ENCODE results near the gene IMMP2L.

The IMMP2L gene

DNA sequence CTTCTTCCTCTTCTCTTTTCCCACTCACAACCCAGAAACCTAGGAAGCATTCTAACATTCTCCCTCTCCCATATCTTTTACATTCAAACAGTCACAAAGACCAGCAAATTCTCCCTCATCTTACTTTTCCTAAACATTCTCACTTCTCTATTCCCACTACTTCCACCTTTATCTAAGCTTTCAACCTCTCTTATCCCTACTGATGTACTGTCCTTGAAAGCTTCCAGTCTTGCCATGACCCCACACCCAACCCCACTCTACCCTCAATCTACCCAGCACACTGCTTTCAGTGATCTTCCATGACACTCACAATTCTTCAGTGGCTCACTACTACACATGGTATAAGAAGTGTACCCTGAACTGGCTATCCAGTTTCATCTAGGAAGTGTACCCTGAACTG lies 5.3 kb downstream of the IMMP2L start:
- DNase-seq (ENCODE audit: low read depth): no peak

DNA sequence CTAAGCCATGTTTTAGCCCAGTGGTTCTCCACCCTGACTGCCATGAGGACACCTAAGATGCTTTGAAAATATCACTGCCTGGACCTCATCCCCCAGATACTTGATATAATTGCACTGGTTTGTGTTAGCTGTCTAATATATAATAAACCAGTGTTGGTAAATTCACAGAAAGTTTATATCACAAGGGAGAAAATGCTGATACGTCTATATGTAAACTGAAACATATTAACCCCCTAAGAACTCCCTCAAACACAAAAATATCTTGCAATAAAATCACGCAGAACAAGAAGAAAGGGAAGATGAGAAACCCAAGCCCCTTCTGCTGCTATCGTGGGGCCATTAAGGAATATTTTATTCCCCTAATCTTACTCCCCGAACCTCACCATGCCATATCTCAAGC lies 8.2 kb downstream of the IMMP2L start:
- DNase-seq (ENCODE audit: low read depth): no peak

DNA sequence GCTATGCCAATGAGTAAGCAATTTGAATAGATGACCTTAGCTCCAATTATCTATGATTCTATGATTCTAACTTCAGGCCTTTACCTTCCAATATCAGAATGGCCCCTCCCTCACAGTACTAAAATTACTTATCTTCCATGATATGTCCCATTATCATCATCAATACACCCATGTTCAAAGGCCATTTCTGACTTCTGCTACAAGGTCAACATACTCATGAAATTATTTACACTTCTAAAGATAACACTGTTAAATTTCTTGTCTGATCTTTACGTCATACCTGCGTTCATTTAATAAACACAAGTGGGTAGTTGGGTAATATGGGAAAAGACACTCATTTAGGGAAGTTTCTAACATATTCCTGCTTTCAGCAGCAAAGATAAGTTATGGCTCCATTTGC lies 21.2 kb downstream of the IMMP2L start:
- DNase-seq (ENCODE audit: low read depth): no peak

DNA sequence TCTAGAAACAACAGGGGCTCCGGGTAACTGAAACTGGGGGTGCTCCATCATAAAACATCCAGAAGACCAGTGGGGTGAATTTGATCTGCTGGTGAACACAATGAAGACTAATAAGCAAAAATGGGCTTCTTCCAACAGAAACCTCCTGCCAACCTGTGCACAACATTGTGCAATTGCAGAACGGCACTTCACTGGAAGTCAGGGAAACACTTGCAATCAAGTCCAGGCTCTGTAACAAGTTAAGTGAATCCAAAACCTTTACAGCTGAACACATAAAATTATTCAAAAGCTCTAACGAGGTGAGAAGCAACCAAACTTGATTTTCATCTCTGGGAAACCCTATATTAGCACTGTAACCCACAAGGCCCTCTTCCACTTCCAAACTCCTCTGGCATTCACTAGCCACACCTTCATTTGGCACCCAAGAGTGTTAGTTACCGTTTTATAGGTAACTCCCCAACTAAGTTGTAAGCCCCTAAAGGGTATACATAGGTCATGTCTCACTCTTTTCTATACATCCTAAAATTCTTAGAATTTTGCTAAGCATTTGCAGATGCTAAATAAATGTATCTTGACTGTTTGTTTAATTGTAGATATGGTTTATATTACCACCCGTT lies 22.0 kb downstream of the IMMP2L start:
- DNase-seq (ENCODE audit: low read depth): no peak

DNA sequence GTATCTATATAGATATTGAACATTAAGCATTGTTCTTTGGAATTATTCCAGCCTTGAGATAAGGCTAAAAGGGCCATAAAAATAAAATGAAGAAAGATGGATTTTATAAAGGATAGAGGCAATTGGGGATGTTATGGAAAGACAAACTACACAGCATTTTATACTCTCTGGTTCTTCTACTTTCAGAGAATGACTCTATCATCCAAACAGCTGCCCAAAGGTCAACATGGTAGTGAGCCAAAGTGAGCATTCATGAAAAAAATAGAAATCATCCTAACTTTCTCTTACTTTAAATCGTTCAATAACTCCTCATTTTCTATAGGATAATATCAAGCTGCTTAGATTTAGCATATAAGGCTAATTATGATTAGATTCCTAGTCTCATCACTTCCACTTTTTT lies 25.2 kb downstream of the IMMP2L start:
- DNase-seq (ENCODE audit: low read depth): no peak

DNA sequence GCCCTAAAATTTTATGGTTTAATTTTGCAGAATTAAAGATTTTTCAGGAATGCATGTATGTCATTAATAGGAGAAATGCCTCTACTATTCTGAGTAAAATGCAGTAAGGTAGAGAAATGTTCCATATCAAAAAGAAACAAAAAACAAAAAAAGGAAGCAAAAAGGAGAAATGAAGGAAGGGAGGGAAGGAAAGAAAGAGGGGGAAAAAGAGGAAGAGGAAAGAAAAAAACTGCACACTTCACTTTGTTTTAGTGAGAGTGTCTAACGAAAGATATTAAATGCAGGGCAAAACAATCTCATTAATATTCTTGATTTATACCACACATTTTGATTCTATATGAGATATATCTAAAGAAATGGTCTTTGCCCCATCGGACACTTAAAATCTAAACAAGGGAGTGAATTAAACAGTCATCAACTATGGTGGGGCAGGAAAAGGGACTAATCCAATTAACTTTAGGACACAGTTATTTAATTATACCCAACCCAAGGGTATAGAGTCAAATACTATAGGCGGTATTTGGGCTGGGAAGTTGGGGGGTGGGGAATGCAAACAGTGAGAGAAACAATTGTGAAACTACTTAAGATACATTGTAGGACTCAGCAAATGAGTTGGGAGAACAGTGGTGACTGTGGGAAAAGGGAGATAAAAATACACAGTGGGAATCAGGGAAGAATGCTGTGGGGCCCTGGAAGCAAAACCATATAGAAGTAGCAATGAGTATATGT lies 27.0 kb downstream of the IMMP2L start:
- no peak for DNase-seq (ENCODE audit: low read depth)

DNA sequence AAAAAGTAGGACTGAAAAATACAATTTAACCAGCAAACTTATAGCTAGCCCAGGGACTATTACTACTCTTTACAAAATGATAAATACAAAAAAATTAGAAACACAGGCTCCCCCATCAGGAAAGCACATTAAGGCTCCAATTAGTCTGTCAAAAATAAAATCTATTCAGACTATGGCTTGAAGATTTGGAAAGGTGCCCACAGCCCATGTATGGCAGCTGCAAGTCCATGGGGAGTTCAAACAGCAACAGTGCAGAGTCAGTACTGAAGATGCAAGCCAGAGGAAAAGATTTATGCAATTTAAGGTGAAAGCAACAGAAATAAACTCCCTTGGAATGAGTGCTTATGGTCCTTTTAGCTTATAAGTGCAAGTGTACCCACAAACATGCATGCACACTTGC lies 29.7 kb downstream of the IMMP2L start:
- DNase-seq (ENCODE audit: low read depth): peak; percentile 3

DNA sequence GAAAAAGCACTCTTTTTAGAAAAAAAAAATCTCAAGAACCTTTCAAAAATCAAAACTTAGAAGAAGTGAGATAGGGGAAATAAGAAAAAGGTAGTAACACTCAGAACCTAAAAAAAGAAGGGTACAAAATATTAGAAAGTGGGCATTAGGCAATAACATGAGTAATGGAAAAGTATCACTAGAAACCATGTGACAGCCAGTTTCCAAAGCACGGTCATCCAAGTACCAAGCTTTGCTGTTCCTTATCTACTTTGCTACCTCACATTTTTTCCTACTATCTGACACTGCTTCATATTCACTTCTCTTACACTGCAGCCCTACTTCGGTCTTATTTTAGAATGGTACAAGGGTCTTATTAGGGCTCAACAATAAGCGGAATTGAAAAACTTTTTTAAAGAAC lies 30.3 kb downstream of the IMMP2L start:
- no peak for DNase-seq (ENCODE audit: low read depth)

DNA sequence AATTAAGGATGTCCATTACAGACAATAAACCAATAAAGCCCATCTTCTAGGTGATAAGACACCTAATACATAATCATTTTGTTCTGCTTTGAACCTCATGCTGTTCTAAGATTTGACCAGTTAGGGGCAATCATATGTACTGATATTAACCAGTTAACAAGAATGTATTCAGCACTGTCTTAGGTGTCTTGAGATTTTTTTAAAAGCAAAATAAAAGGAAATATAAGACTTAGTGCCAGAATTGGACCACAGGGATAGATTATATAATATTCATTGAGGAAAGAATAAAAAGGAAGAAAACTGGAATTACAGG lies 32.0 kb downstream of the IMMP2L start:
- DNase-seq (ENCODE audit: low read depth): no peak

DNA sequence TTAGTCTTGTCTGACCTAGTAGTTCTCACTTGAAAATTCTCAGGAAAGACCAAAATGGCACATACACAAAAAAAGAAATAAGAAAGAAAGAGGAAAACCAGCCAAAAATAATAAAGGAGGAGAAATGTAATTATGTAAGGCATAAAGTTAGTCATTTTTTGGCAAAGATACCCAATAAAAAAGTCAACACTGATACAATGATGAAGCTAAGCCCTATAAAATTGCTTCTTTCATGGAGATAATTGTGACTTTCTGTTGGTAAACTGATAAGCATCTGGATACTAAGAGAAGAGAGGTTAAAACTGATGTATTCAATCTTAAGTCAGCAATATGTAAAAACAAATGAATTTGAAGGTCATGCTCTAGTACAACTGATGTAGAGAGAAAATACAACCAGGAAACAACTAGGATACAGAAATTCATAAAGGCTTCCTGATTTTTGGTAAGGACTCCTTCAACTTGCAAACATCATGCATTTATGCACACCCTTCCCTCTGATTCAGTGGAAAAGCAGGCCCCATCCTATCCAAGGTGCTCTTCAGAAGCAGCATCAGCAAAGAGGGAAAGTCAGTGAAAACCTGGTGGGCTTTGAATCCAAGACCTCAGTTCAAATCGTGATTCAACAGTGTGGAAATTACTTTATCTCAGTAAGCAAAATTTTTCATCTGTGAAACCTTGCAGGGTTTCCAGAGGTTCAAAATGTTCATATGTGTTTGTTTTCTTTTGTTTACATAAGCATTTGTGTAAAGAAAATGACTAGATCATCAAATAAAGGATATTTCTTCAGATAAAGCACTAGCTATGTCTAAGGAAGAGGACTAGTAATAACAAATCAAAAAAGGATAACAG lies 32.6 kb downstream of the IMMP2L start:
- DNase-seq (ENCODE audit: low read depth): peak; percentile 53

DNA sequence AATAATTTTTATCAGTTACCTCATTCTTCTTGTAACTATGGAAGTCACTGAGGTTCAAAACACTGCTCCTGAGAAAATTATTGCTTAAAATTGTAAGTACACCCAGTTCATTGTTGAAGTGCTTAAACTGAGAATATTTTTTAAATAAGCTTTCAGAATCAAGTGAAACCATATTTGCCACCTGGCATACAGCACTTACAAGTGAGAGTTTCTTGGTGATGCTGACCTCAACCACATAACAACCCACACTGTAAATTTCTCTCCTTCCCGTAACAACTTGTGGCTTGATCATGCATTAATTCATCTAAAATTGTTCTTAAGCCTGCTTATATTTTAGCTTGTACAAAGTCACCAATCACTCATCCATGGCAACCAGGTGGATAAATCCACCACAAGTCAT lies 34.0 kb downstream of the IMMP2L start:
- DNase-seq (ENCODE audit: low read depth): no peak

DNA sequence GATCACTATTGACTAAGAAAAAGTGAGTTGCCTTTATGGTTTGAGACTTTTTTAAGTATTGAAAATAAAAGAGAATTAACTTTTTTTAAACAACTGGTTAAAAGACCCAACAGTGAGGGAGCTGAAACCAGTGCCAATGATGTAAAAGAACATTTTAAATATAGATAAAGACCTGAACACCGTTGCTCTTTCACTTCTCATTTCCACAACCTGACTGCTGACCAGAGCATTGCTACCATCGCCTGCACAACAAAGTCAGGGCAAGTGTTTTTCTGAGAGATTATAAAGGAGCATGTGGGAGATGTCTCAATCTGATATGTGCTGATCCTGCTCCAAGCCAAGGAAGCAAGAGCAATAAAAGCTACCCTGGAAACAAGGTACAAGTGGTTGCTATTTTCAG lies 34.7 kb downstream of the IMMP2L start:
- no peak for DNase-seq (ENCODE audit: low read depth)

DNA sequence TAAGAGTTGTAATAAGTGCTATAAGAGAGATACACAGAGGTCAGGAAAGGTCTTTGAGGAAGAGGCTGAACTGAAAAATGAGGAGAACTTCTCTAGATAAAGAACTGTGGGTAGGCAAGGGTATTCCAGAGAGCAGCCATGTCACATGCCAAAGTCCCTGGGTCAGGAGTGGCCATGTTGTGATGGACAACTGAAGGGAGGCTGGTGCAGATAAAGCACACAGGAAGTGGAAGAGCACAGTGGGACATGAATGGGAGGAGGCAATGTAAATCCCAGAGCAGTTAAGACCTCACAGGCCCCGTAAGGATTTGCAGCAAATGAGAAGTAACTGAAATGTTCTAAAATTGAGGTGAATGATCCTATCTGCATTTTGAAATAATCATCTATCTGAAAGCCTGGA lies 37.2 kb downstream of the IMMP2L start:
- no peak for DNase-seq (ENCODE audit: low read depth)

DNA sequence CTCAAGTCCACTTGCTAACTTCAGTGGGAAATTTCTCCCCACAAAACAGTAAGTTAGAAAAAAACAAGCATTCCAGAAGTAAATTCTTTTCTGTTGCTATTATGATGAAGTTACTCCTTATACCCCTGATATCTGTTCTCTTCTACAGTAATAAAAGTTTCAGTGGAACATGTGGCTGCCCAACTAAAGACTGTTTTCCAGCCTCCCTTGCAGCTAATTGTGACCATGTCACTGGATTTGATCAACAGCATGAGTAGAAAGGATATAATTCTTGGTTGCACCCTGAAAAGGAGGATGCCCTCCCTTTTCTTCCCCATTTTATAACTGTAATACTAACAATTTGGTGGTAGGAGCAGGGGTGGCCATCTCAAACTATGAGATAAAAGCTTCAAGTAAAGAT lies 40.6 kb downstream of the IMMP2L start:
- no peak for DNase-seq (ENCODE audit: low read depth)

DNA sequence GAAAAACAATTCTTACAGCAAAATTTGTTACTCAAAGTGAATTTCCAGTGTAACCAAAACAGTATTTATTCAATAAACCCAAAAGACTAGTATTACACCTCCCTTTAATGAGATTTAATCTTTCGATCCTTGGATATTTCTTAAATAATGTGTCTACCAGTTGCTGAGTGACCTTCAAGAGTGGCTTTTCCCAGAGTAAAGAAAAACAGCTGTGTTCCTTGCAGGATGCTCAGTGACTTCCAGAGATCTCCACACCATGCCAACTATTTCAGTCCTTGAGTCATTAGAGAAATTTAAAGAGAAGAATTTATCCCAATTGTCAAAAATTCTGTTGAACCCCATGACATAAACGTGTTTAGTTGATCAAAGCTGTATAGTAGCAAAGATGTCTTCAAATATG lies 44.0 kb downstream of the IMMP2L start:
- DNase-seq (ENCODE audit: low read depth): no peak

DNA sequence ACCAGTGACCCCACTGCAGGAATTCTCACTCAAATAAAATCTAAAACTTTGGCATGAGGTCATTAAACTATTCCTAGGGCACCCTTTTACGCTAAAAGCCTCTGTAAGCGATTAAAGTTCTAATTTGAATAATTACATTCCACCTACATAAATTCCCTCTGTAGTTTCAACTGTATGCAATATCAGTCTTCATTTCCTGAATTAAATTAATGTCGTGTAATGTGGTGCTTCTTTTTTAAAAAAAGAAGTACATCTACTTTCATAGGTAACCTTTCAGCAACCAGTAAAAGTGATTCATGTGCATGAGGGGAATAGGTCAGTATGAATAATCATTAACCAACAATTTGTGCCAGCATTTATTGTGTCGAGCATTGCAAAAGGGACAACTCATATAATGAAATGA lies 44.7 kb downstream of the IMMP2L start:
- no peak for DNase-seq (ENCODE audit: low read depth)

DNA sequence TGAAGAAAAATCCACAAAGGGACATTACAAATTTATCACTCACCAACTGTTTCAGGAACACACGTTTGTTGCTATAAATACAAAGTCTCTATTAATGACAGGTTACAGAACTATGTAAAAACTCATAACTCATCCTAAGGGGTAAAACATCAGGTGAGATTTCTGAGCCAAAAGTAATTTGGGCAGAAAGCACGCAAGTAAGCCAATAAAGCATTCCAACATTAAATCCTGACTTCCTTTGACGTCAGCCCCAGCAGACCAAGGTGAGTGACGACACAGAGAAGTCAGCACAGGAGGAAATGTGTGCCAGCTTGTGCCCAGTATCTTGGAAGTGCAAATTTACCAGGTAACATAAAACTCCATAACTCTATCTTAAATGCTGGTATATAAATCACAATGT lies 45.7 kb downstream of the IMMP2L start:
- DNase-seq (ENCODE audit: low read depth): no peak

DNA sequence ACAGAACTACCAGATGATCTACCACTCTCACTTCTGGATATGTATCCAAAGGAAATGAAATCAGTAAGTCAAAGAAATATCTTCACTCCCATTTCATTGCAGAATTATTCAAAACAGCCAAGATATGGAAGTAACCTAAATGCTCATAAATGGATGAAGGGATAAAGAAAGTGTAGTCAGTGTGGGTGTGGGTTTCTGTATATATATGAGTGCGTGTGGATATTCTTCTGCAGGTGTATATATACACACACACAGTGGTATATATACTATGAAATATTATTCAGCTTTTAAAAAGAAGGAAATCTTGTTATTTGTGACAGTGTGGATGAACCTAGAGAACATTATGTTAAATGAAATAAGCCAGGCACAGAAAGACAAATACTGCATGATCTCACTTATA lies 48.7 kb downstream of the IMMP2L start:
- DNase-seq (ENCODE audit: low read depth): no peak

DNA sequence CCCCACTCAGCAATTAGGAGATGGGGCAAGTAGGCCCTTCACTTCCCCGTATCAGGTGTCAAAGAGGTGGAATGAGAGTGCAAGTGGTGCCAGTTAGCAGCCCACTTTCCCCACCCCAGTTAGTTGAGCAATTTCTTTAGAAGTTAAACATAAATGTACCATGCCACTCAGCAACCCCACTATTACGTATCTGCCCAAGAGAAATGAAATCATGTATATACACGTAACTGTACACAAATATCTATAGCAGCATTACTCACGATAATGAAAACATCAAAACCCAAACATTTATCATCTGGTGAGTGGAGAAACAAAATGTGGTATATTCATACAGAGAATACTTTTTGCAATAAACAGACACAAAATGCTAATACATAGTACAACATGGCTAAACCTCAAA lies 50.4 kb downstream of the IMMP2L start:
- no peak for DNase-seq (ENCODE audit: low read depth)

DNA sequence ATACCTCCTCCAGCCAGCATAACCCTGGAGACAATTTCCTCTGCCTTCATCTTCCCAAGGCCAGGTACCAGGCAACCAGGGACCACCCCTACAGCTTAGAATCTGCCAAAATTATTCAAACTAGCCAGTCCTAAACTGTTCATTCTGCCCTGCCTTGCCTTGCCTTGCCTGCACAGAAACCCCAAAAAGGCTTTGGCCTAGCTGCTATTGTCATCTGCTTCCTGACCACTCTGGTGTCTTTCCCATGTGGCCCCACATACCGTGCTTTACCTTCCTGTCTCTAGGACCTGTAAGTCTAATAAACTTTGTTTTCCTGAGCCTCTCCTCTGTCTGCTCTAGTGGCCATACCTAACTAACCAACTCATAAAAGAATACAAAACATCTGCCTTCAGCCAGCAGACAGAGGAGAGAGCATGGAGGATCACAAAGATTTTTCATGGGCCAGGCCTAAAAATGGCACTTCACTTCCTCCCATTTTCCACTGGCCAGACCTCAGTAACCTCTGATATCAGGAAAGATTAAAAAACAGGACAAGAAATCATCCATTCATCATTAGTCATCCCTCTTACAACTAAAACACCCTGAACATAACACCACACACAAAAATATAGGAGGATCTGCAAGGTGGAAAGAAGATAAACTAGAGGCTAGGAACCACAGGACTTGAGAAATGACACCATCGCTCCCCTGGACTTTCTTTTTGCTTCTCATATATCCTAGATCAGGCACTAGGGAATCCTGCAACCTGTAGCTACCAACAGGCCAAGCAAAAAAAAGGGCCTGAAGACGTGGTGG lies 51.5 kb downstream of the IMMP2L start:
- DNase-seq (ENCODE audit: low read depth): no peak

DNA sequence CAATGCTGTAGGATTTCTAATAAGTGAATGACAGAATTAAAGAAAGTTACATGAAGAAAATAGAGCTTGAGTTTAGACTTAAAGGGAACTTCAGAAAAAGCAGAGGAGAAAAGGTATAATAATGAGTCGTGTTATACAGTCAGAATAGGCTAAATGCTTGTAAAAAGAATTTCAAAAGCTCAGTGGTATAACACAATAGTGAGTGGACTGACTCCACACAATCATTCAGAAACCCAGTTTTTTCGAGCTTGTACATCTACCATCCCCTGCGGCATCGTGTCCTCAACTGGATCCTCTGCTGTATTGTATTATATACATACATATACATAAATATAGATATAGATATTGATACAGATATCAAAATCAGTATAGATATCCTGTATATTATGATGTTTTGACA lies 52.2 kb downstream of the IMMP2L start:
- DNase-seq (ENCODE audit: low read depth): no peak

DNA sequence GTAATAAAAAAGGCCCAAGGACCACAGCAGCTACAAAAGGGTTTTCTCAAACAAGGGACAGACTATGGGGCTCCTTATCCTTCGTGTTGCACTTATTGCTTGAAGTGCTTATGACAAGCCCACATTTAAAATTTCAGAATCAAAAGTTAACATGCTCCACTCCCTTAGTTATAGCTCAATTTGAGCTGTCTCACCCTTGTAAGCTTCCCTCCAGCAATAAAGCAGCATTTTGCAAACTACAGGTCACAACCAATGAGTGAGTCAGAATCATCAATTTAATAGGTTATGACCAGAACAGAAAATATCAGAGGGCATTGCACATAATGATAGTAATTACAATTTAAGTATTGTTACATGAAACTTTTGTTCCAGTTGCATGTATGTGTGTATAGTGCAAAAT lies 53.0 kb downstream of the IMMP2L start:
- DNase-seq (ENCODE audit: low read depth): no peak

DNA sequence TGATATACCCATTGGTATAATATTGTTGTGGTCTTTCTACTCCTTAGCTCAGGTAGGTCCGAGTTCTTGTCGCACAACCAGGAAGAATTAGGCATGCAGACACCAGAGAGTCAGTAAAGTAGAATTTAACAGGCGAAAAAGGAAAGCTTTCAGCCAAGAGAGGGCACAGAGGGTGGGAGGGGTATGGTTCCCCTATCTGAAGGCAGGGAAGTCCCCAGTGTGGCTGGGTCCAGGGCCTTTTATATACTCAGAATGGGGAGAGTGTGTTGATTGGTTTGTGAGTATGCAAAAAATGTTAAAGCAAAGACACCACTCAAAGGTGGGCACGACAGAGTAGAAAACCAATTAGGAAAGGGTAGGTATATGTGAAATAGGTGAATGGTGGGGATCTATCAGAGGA lies 53.9 kb downstream of the IMMP2L start:
- DNase-seq (ENCODE audit: low read depth): no peak

Measured in EH (cell line).